Endometrial microvascular endothelial cells (primary cell): ENCODE data around the gene BCL11B. TPM values are rescaled to one million over a fixed set of nuclear protein-coding genes. Genes with fewer than 3 reads are reported as not detected.

Source experiments
- in situ Hi-C: cut with HindIII; loops from 2 replicates; pipeline ENCODE4 v1.10.0; 2017; ENCODE audit warnings: low sequenced_read_pairs, low pct_unique_long_range_greater_than_20kb; ENCODE audit errors: inconsistent ontology term
- total RNA-seq: library from RNA; depleted of rRNA; stranded (reverse); fragments of >200 nt; gene quantifications from one replicate; pipeline ENCODE4 v1.2.3, GENCODE V29; 2015; ENCODE audit errors: inconsistent ontology term

BCL11B gene
- total RNA-seq, 1 donor from 2014 or later: not detected

- in situ Hi-C loops: no loop called here
These were observed 58.9 kb downstream of the BCL11B start for GRCh38 chr14:99213101-99213500.

GRCh38 chr14:99212646-99213045 is 59.4 kb downstream of the BCL11B start:
- in situ Hi-C loops: no loop called here

- in situ Hi-C loops: no loop called here
These were observed 59.8 kb downstream of the BCL11B start for GRCh38 chr14:99212199-99212598.

GRCh38 chr14:99211410-99211809 is 60.6 kb downstream of the BCL11B start:
- in situ Hi-C loops: no loop called here

- in situ Hi-C loops: no loop called here
These were observed 61.7 kb downstream of the BCL11B start for GRCh38 chr14:99210333-99210732.

- in situ Hi-C loops: no loop called here
These were observed 62.6 kb downstream of the BCL11B start for GRCh38 chr14:99209409-99209808.

- in situ Hi-C loops: no loop called here
These were observed 63.7 kb downstream of the BCL11B start for GRCh38 chr14:99208318-99208717.

- in situ Hi-C loops: no loop called here
These were observed 64.5 kb downstream of the BCL11B start for GRCh38 chr14:99207456-99207855.

GRCh38 chr14:99206090-99206489 is 65.9 kb downstream of the BCL11B start:
- in situ Hi-C loops: no loop called here

- in situ Hi-C loops: no loop called here
These were observed 66.8 kb downstream of the BCL11B start for GRCh38 chr14:99205086-99205688.

GRCh38 chr14:99203801-99204200 is 68.2 kb downstream of the BCL11B start:
- in situ Hi-C loops: no loop called here

GRCh38 chr14:99203080-99203479 is 68.9 kb downstream of the BCL11B start:
- in situ Hi-C loops: no loop called here

- in situ Hi-C loops: no loop called here
These were observed 69.5 kb downstream of the BCL11B start for GRCh38 chr14:99202516-99202915.

GRCh38 chr14:99201351-99202073 is 70.5 kb downstream of the BCL11B start:
- in situ Hi-C loops: no loop called here

GRCh38 chr14:99200654-99201005 is 71.4 kb downstream of the BCL11B start:
- in situ Hi-C loops: no loop called here

- in situ Hi-C loops: no loop called here
These were observed 71.9 kb downstream of the BCL11B start for GRCh38 chr14:99199846-99200653.

- in situ Hi-C loops: no loop called here
These were observed 73.1 kb downstream of the BCL11B start for GRCh38 chr14:99198746-99199502.

GRCh38 chr14:99196310-99196650 is 75.7 kb downstream of the BCL11B start:
- in situ Hi-C loops: no loop called here

GRCh38 chr14:99195602-99196309 is 76.2 kb downstream of the BCL11B start:
- in situ Hi-C loops: no loop called here
